GM19238 (cell line): ENCODE results near the gene PVALB.
A peak's percentile ranks its signal among the peaks of the same experiment; 100 is the strongest.
"Not testable (repeated sequence)": the region's sequence is repeated elsewhere in the genome, so short reads cannot be mapped to it uniquely, and the experiment has no call there.

Experiments used
- DNase-seq: peaks from one replicate; pipeline ENCODE4 v3.0.0; 2011; ENCODE audit warnings: low spot score; ENCODE audit not compliant: insufficient read length

PVALB gene

GRCh38 chr22:36757668-36758211 lies 59.1 kb downstream of the PVALB start:
- DNase-seq = peak; percentile 58

- DNase-seq = no peak
These were observed 59.8 kb downstream of the PVALB start for GRCh38 chr22:36756746-36757655.

GRCh38 chr22:36756031-36756430 lies 60.8 kb downstream of the PVALB start:
- no peak for DNase-seq

- DNase-seq = no peak
These were observed 61.5 kb downstream of the PVALB start for GRCh38 chr22:36755316-36755715.

- DNase-seq = not testable (repeated sequence)
These were observed 62.0 kb downstream of the PVALB start for GRCh38 chr22:36754881-36755280.

- DNase-seq = no peak
These were observed 62.9 kb downstream of the PVALB start for GRCh38 chr22:36753916-36754315.

GRCh38 chr22:36753120-36753802 lies 63.6 kb downstream of the PVALB start:
- no peak for DNase-seq
